ENCODE results near the gene COL11A2. TPM values are rescaled to one million over a fixed set of nuclear protein-coding genes. Genes with fewer than 3 reads are reported as not detected.

The COL11A2 gene
- polyA plus RNA-seq, 1 of the 3 experiments (the other 2 are of a cell fraction) = 0.99 TPM

DNA sequence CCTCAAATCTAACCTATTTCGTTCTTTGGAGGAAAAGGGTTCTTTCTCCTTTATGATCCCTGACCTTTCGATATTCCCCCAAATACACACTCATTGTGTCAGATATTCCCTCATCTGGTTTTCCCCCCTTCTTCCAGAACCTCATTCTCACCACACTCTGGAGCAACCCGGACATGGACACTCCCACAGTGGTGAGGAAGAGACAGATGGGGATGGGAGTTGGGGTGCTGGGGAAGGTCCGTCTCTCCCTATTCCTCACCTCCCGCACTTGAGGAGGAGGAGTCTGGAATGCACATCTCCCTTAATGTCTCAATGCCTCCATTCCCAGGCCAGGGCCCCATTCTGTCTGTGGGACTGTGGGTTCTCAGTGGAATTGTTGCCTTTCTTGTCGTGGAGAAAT, 9.7 kb upstream of the COL11A2 start:
- Histone ChIP-seq H3K9me3 (no peaks in the 10 kb centered on the region), H3K4me2 (peak overlapping the region; percentile 97), H3K9me2 (no peaks in the 10 kb centered on the region), H3F3A (replicated peaks; ENCODE audit: insufficient read depth) (peaks cover 22% of the 10 kb centered on the region), H2AFZ (ENCODE audit: low read depth) (no peak overlapping the region), H4K20me1 (ENCODE audit: insufficient read depth) (peaks cover 25% of the 10 kb centered on the region), H3K4me1 (ENCODE audit: control insufficient read depth in 1 of 2, insufficient read depth in 2 of 2, low read depth in 1 of 2, low read length in 1 of 2) (peaks cover 28 to 45% of the 10 kb centered on the region in 2 experiments; a peak in 3 of 4 replicates), H3K4me3 (ENCODE audit: low read depth in 2 of 2, low read length in 1 of 2) (peak overlapping the region; percentile 82 to 97; a peak in 3 of 4 replicates), H3K36me3 (replicated peaks in 1 of 2; ENCODE audit: control insufficient read depth in 1 of 2, insufficient read depth in 2 of 2, low read length in 1 of 2) (peaks cover 21 to 30% of the 10 kb centered on the region in 2 experiments), H3K79me2 (ENCODE audit: insufficient read depth) (peaks cover 64% of the 10 kb centered on the region), H3K27me3 (ENCODE audit: insufficient read depth) (no peaks in the 10 kb centered on the region), H3K27ac (ENCODE audit: low read depth in 2 of 2, low read length in 1 of 2) (no peak overlapping the region), H3K9ac (peak overlapping the region; percentile 96)
- POLR2A ChIA-PET = no interaction called here
- no peak for TF ChIP-seq RAD21 (IDR thresholded peaks at IDR 0.05; ENCODE audit: low read length)
- no peak for TF ChIP-seq EZH2phosphoT487 (IDR thresholded peaks at IDR 0.05; ENCODE audit: borderline replicate concordance, low read depth)
- WGBS (ENCODE audit: low lambda C conversion rate) = 84% methylated on average over 6 of the region's 6 CpGs
- CTCF ChIA-PET = no interaction called here
- DNase-seq = no peak

- peak overlapping the region; percentile 96 for H3K9ac ChIP-seq
- H3K79me2 ChIP-seq (ENCODE audit: insufficient read depth) = peaks cover 64% of the 10 kb centered on the region
- 4% methylated on average over 8 of the region's 14 CpGs for WGBS (ENCODE audit: low lambda C conversion rate)
- peaks cover 18% of the 10 kb centered on the region for H3F3A ChIP-seq (replicated peaks; ENCODE audit: insufficient read depth)
- DNase-seq = peak; percentile 53
- peak overlapping the region; percentile 97 for H3K4me2 ChIP-seq
- no peaks in the 10 kb centered on the region for H3K9me2 ChIP-seq
- peak overlapping the region; percentile 71; the same call in 1 of the 2 replicates for H2AFZ ChIP-seq (ENCODE audit: low read depth)
- peak overlapping the region; percentile 82 to 97 for H3K4me3 ChIP-seq (ENCODE audit: low read depth in 2 of 2, low read length in 1 of 2)
- ChIA-PET CTCF (interaction anchor here (0.6 kb wide), 1 partner anchor 265 kb away, joined by 3 read pairs; no protein-coding TSS in a partner anchor), POLR2A (no interaction called here)
- H3K27ac ChIP-seq (ENCODE audit: low read depth in 2 of 2, low read length in 1 of 2) = peak overlapping the region; percentile 93 to 97
- H4K20me1 ChIP-seq (ENCODE audit: insufficient read depth) = peaks cover 26% of the 10 kb centered on the region
- peaks cover 22 to 43% of the 10 kb centered on the region in 2 experiments; a peak in 3 of 4 replicates for H3K4me1 ChIP-seq (ENCODE audit: control insufficient read depth in 1 of 2, insufficient read depth in 2 of 2, low read depth in 1 of 2, low read length in 1 of 2)
- TF ChIP-seq FOXM1 (IDR thresholded peaks at IDR 0.05; ENCODE audit: low read depth) (no peak), GABPA (IDR thresholded peaks at IDR 0.05; ENCODE audit: low read depth) (no peak), SMC3 (IDR thresholded peaks at IDR 0.05; ENCODE audit: low read depth, low read length) (no peak)
- TF ChIP-seq, protein P1, sequence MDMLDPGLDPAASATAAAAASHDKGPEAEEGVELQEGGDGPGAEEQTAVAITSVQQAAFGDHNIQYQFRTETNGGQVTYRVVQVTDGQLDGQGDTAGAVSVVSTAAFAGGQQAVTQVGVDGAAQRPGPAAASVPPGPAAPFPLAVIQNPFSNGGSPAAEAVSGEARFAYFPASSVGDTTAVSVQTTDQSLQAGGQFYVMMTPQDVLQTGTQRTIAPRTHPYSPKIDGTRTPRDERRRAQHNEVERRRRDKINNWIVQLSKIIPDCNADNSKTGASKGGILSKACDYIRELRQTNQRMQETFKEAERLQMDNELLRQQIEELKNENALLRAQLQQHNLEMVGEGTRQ (IDR thresholded peaks at IDR 0.05; ENCODE audit: borderline replicate concordance, low read depth, low read length) = no peak
- no peaks in the 10 kb centered on the region for H3K9me3 ChIP-seq
- H3K36me3 ChIP-seq (replicated peaks in 1 of 2; ENCODE audit: control insufficient read depth in 1 of 2, insufficient read depth in 2 of 2, low read length in 1 of 2) = peaks cover 26 to 37% of the 10 kb centered on the region in 2 experiments
- no peaks in the 10 kb centered on the region for H3K27me3 ChIP-seq (ENCODE audit: insufficient read depth)
Observed at GRCh38 chr6:33201147-33201545, 8.9 kb upstream of the COL11A2 start.

DNA sequence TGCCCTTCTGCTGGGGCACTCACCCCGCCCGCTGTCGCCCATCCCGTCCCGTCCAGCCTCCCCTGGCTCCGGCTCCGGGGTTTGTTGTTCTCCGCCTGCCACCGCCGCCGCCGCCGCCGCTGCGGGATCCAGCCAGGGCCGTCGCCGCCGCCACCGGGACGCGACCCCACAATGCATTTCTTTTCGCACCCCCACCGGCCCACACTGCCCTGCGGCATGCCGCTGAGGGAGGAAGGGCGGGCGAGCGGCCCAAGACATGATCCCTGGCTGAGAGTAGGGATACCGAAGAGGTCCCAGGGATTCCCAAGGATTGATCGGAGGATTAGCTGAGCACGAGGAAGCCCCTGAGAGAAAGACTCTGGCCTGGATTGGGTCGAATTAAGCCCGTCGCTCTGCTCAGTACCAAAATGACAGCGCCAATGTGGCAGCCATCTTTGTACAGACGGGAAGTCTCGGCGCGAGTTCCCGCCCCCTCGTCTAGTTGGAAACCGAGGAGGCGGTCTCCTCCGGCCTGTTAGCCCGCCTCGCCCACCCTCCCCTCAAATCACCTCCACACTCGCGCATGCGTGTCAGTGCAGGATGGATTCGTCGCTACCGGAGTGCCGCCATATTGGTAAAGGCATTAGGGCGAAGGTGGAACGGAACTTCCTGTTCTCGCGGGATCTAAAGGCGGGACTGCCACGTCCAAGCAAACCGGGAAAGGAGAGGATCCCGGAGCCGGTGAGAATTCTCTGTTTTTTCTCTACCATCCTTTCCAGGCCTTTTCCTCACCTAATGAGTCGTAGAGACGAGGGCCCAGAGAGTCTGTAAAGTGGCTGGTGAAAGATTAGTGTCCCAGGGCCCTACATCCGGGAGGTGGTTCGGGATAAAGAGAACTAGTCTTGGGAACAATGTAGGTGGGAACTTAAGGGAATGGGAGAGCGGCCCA, 8.2 kb upstream of the COL11A2 start, which contains the start of the genes RXRB and SLC39A7:
TSS of gene RXRB (minus strand) at position 447 of the 928 bp plus-strand sequence. CDS start at position 258, 189 bp downstream.
TSS of gene SLC39A7 (plus strand) at position 649 of the 928 bp plus-strand sequence. CDS start 379 bp downstream, outside the sequence.
- H3K36me3 ChIP-seq (replicated peaks in 1 of 2; ENCODE audit: control insufficient read depth in 1 of 2, insufficient read depth in 2 of 2, low read length in 1 of 2) = peaks cover 28 to 44% of the 10 kb centered on the region in 2 experiments
- peak within 1 kb of the TSS; percentile 82 to 97 for H3K4me3 ChIP-seq (ENCODE audit: low read depth in 2 of 2, low read length in 1 of 2)
- H3K27ac ChIP-seq (ENCODE audit: low read depth in 2 of 2, low read length in 1 of 2) = peak within 1 kb of the TSS; percentile 97 to 99
- WGBS (ENCODE audit: low lambda C conversion rate) = under 1% methylated on average over 42 of the region's 68 CpGs
- H3F3A ChIP-seq (replicated peaks; ENCODE audit: insufficient read depth) = peaks cover 14% of the 10 kb centered on the region
- H3K4me1 ChIP-seq (ENCODE audit: control insufficient read depth in 1 of 2, insufficient read depth in 2 of 2, low read depth in 1 of 2, low read length in 1 of 2) = peaks cover 17 to 41% of the 10 kb centered on the region in 2 experiments; a peak in 3 of 4 replicates
- ChIA-PET CTCF (interaction anchor here (3.7 kb wide), 1 partner anchor 8 kb away, joined by 27 read pairs; the partner anchor contains the start of gene RING1), POLR2A (interaction anchor here (1.2 kb wide), 1 partner anchor 8 kb away, joined by 3 read pairs; the partner anchor contains the start of gene RING1)
- no peaks in the 10 kb centered on the region for H3K9me3 ChIP-seq
- H3K9me2 ChIP-seq = no peaks in the 10 kb centered on the region
- peaks cover 26% of the 10 kb centered on the region for H4K20me1 ChIP-seq (ENCODE audit: insufficient read depth)
- peak within 1 kb of the TSS; percentile 96 for H3K9ac ChIP-seq
- peak; percentile 96 for DNase-seq
- H3K4me2 ChIP-seq = peak within 1 kb of the TSS; percentile 98
- peak within 1 kb of the TSS; percentile 87 for H2AFZ ChIP-seq (ENCODE audit: low read depth)
- H3K79me2 ChIP-seq (ENCODE audit: insufficient read depth) = peaks cover 64% of the 10 kb centered on the region
- H3K27me3 ChIP-seq (ENCODE audit: insufficient read depth) = no peaks in the 10 kb centered on the region
- no peak for TF ChIP-seq EP300 (IDR thresholded peaks at IDR 0.05; ENCODE audit: borderline replicate concordance in 1 of 2, low read depth in 1 of 2, low read length in 1 of 2)
- TF ChIP-seq, protein P2, sequence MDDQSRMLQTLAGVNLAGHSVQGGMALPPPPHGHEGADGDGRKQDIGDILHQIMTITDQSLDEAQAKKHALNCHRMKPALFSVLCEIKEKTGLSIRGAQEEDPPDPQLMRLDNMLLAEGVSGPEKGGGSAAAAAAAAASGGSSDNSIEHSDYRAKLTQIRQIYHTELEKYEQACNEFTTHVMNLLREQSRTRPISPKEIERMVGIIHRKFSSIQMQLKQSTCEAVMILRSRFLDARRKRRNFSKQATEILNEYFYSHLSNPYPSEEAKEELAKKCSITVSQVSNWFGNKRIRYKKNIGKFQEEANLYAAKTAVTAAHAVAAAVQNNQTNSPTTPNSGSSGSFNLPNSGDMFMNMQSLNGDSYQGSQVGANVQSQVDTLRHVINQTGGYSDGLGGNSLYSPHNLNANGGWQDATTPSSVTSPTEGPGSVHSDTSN (IDR thresholded peaks at IDR 0.05) = no peak
- TF ChIP-seq TCF12 (IDR thresholded peaks at IDR 0.05) = no peak
- no peak for TF ChIP-seq CTCF (IDR thresholded peaks at IDR 0.05)
- TF ChIP-seq CHD2 (IDR thresholded peaks at IDR 0.05; ENCODE audit: low read length, partially characterized antibody) = peak; percentile 99
- TF ChIP-seq IRF3 (IDR thresholded peaks at IDR 0.05; ENCODE audit: low read depth, low read length) = no peak
- TF ChIP-seq TAF1 (IDR thresholded peaks at IDR 0.05; ENCODE audit: borderline replicate concordance, low read depth, low read length) = peak; percentile 75
- TF ChIP-seq GABPA (IDR thresholded peaks at IDR 0.05; ENCODE audit: low read depth) = peak; percentile 79
- no peak for TF ChIP-seq RAD21 (IDR thresholded peaks at IDR 0.05; ENCODE audit: low read length)

Data from SK-N-SH (cell line).